ENCODE results near the gene PRKAG2.

Gene PRKAG2

DNA sequence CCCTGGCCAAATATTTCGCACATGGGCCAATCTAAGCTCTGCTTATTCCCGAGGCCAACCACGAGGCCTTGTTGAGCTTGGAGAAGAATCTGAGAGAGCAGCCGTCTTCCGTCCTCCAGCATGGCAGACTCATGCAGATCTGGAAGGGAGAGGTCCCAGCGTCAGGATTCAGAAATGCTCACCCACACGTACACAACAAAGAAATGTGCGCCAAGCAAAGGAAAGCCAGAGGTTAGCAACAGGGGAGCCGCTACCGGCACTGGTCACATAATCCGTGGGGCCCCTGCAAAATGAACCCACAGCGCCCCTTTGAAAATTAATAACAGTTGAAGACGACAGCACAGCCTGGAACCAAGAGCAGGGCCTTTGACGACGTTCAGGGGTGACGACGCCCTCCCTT is 25.4 kb upstream of the PRKAG2 start:
- H3K4me3 ChIP-seq, result no peak overlapping the region
- no peak overlapping the region for H3K27ac ChIP-seq

DNA sequence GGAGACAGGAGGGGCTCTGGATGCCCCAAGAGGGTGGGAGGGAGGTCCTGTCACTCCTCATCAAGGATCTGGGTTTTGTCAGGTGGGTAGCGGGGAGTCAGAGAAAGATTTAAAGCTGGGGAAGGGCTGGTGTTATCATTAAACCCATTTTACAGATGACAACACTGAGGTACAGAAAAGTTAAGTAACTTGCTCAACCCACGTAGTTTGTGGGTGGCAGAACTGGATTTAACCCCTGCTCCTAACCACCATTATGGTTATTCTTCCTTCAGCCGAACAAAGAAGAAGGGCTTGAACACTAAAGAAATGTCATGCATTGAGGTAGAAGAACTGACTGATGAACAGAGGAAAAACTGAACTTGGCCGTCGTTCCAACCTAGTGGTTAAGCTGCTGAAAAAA is 24.9 kb upstream of the PRKAG2 start:
- Histone ChIP-seq H3K4me3 (no peak overlapping the region), H3K27ac (peak overlapping the region in 1 of 21 experiments; percentile 4)

DNA sequence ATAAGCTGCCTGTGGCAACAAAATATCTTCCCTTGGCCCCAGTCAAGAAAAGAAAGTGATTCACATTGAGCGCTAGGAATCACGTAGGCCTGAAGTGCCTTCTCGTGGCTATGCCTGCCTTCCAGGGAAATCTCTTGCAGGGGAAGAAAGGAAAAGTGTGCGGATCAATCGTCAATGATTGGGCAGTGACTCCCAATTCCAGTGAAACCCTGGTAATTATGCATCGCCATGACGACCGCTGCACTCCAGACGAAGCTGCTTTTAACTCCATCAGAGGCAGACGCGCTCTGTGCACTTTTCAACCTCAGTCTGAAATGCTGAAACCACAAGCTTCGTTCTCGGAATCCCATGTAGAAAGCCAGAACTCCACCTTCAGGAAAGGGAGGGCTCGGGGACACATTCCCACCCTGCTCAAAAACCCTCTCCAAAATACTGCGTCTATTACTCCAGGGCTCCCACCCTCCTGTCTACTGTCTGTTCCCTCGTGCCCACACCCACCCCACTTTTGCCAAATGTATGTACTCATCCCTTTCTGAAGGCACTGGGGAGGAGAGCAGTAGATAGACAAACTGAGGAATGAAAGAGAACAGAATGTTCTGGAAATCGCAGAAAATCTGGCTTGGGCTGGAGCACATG is 24.2 kb upstream of the PRKAG2 start:
- H3K4me3 ChIP-seq, result no peak overlapping the region
- peak overlapping the region in 3 of 21 experiments; percentile 4 to 43 (median 26) for H3K27ac ChIP-seq

DNA sequence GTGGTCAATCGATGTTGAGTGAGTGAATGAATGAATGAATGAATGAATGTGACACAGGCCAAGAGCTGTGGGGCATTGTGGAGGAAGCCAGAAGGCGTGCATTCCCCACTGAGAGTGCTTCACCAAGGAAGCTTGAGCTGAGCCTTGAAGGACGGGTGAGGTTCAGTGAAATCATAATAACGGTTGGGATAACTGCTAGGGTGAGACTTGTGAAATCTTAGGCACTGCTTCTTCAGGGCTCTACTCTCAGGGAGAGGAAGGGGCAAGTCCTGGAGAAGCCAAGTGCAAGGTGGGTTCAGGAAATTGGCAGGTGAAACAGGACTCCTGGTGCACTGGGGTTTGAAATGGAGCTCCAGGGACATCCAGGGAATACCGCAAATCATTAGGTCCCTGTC is 23.7 kb upstream of the PRKAG2 start:
- peak overlapping the region in 3 of 21 experiments; percentile 4 to 43 (median 26) for H3K27ac ChIP-seq
- no peak overlapping the region for H3K4me3 ChIP-seq

DNA sequence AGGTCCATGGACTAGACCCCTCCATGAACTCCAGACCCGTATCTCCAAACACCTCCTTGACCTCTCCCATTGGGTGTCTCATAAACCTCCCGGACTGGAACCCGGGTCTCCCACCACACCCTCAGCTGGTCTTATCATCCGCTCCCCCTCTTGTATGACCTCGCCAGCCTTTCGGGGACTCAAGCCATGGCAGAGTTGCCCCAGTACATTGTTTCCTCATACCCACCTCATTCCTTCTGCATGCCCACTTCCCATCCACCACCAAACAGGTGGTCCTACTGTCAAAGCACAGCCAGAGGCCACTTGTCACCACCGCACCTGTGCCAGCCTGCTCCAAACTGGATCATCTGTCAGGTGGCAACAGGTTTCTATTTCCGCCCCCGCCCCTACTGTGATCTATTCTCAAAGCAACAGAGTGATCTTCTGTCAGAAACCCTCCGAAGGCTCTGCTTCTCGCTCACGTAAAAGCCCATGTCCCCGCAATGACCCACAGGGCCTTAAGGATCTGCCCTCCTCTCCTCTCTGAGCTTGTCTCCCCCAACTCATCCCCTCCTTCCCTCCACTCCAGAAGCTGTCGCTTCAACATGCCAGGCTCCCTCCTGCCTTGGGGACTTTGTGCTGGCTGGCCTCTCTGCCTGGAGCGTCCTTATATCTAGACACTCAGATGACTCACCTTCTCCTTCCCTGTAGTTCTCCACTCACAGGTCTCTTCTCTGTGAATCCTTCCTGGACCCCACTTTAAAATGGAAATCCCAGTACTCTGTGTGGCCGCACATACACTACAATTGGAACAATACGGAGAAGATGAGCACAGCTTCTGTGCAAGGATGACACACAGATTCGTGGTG is 22.8 kb upstream of the PRKAG2 start:
- H3K27ac ChIP-seq, result no peak overlapping the region
- no peak overlapping the region for H3K4me3 ChIP-seq

DNA sequence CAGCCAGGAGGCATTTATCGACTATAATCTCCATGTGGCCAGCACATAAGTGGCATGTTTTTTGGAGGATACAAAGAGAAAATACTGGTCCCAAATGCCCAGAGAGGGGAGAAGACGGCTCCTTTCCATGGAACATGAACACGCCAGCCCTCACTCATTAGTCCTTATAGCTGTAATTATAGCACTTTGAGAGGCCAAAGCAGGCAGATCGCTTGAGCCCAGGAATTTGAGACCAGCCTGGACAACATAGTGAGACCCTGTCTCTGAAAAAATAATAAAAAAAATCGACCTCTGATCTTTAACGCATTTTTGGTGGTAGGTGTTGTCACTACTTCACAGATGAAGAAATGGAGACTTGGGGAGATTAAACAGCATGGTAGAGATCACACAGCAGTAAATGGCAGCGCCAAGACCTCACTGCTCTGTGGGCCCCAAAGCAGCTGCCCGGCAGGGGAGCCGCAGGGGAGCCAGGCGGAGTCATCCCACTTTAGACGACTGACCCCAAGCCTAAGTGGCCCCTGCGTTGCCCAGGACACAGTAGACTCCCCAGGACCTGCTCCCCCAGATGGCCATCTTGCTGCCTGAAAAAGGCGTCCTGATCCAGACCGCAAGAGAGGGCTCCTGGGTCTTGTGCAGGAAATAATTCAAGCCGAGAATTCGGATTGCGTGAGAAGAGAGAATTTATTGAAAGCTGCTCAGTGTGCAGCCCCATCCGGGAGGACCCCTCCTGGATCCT is 21.2 kb upstream of the PRKAG2 start:
- Histone ChIP-seq H3K27ac (no peak overlapping the region), H3K4me3 (no peak overlapping the region)

DNA sequence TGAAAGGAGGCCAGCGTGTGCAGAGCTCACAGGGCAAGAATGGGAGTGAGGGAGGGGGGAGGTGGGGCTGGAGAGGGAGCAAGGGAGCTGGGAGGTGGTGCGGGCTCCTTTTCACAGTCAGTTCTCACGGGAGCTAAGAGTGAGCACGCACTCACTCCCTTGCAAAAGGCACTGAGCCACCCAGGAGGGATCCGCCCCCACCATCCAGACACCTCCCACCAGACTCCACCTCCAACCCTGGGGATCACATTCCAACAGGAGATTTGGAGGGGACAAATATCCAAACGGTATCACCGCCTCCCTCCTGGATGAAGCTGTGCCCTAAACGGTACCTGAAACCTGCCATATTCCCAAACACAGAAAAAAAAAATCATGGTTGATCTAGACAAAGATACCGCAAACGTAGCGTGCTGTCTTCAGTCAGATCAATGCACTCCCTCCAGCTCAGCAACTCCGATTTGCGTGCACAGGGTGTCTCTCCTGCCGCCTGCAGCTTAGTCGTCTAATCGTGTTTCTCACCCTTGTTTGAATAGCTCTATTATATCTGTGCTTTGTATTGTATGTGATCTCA is 20.3 kb upstream of the PRKAG2 start:
- Histone ChIP-seq H3K27ac (no peak overlapping the region), H3K4me3 (no peak overlapping the region)

GRCh38 chr7:151896486-151896885 is 19.6 kb upstream of the PRKAG2 start:
- H3K4me3 ChIP-seq, result no peak overlapping the region
- peak overlapping the region in 4 of 21 experiments; percentile 7 to 50 (median 18) for H3K27ac ChIP-seq

DNA sequence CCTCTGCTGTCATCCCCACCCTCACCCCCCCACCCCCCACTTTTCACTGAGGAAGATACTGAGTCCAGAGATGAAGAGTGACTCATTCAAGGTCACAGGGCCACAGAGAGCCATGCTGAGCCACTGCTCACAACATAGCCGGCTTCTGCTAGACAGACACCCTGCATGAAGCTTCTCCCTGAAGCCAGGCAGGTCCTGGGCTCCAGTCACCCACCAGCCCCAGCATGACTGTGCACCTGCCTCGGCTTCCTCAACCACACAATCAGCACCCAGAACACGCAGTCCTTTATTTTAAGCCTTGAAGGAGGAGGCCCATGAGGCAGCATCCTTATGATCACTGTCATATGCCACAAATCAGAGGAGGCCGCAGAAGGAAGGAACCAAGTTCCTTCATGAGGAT is 19.2 kb upstream of the PRKAG2 start:
- Histone ChIP-seq H3K4me3 (no peak overlapping the region), H3K27ac (peak overlapping the region in 6 of 21 experiments; percentile 5 to 50 (median 18))

DNA sequence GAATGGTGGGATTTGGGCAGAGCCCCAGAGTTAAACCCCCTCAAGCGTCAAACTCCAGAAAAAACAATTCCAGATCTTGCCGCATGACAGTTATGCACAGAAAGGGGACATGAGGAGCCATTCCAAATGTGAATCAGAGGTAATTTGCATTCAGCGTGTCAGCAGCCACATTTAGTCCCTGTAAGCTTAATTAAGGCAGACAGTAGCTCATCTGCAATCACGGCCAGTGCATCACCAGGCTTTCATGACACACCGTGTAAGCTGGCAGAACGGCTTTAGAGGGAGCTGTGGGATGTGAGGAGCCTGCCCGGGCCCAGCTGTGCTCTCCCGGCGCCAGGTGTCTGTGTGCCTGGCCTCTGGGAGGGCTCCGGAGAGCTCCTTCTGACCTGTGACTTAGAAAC is 18.7 kb upstream of the PRKAG2 start:
- Histone ChIP-seq H3K4me3 (no peak overlapping the region), H3K27ac (peak overlapping the region in 7 of 21 experiments; percentile 5 to 77 (median 33))

DNA sequence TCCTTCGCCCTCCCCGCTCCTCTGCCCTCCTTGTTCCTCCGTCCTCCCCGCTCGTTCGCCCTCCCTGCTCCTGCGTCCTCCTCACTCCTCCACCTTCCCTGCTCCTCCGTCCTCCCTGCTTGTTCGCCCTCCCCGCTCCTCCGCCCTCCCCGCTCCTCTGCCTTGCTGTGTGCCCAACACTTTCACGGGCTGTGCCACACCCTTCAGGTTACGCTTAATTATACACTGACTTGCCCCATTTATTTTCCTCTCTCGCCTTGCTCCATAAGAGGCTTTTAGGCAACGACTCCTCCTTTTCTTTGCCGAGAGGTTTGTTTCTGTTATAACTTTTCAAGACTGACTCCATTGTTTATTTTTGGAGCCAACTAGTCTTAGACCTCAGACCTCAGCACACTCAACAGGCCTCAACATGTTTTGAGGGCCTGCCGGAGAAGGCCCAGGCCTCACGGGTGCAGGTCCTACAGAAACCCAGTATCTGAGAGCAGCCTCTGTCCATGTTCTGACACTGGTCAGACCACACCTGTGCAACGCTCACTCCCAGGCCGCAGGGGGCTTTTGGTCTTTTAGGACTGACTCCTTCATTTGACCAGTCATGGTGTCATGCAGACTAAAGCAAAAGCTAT is 18.2 kb upstream of the PRKAG2 start:
- H3K4me3 ChIP-seq, result no peak overlapping the region
- peak overlapping the region in 5 of 21 experiments; percentile 30 to 77 (median 36) for H3K27ac ChIP-seq

GRCh38 chr7:151894111-151895007 is 17.4 kb upstream of the PRKAG2 start:
- Histone ChIP-seq H3K27ac (peak overlapping the region in 4 of 21 experiments; percentile 20 to 77 (median 42)), H3K4me3 (no peak overlapping the region)

DNA sequence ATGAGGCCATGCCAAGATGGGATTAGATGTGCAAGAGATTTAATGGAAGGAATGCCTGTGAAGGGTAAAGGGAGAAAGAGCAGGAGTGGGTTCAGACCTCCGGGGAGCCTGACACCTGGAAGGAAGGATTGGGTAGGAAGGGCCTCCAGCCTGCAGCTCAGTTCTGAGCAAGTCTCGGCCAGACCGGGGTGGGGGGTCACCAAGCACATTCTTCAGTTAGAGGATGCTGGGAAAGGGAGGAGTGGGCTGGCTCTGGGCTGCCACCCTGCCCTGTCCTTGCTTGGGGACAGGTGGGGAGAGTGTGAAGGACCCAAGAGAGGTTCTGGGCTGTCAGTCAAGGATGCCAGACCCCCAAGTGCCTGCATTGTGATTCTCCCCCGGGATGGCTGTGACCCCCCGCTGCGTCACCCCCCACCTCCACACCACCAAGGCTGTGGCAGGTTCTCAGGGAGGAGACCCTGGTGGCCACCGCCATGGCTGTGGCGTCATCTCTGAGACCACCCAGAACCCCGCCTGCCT is 16.5 kb upstream of the PRKAG2 start:
- H3K27ac ChIP-seq, result no peak overlapping the region
- no peak overlapping the region for H3K4me3 ChIP-seq

DNA sequence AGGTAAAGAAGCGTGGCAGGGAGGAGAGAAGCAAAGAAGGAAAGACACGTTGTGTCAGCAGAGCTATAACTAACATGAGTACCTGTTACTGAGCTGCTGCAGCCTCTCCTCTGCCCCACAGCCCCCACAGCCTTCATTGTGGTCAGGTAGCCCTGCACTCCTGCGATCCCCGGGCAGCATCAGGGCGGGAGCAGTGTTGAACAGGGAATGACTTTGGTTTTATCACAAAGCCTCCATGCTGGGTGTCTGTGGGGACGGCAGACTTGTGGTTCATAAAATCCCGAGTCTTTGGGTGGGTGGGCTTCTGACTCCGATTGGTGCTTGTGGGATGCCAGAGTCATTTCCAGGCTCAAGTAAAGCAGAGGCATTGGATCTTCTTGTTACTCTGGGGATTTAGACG is 14.8 kb upstream of the PRKAG2 start:
- no peak overlapping the region for H3K27ac ChIP-seq
- H3K4me3 ChIP-seq, result no peak overlapping the region

- Histone ChIP-seq H3K4me3 (no peak overlapping the region), H3K27ac (no peak overlapping the region)
These were observed 14.3 kb upstream of the PRKAG2 start for GRCh38 chr7:151891182-151891581.

- H3K27ac ChIP-seq, result no peak overlapping the region
- H3K4me3 ChIP-seq, result no peak overlapping the region
These were observed 13.6 kb upstream of the PRKAG2 start for GRCh38 chr7:151890355-151891004.

DNA sequence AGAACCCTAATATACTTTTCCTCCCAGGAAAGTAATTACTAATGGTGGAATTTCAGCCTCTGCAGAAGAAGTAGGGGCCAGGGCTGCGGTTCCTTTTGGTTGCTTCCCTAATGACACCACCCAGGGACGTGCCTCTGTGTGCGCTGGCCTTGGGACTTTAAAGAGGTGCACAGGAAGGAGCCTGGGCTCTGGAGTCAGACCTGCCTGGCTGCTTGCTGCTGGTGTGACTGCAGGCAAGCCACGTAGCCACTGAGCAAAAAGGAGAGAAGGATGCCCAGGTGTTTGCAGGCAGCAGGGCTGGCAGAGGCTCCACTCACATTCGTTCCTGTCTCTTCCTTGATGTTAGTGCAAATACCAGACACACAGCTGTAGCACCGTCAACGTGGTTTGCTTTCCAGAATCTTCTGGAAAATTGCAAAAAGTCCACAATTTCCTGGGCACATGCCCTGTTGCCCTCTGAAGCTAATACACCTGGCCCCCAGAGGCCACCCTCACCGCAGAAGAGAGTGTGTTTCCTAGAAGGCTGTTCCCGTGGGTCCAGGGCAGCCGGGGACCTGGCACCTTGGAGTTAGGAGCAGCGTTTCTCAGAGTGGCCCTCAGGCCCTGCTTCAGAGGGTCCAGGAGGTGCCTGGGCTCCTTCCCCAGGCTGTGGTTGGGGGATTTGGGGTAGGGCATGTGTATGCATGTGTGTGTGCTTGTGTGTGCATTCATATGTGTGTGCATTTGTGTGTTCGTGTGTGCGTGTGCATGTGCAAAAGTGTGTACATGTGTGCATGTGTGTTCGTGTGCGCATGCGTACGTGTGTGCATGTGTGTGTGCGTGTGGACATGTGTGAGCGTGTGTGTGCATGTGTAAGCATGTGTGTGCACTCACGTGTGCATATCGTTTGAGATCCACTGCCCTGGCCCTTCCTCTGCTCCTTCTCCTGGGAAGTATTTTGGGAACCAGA is 12.8 kb upstream of the PRKAG2 start:
- H3K27ac ChIP-seq, result no peak overlapping the region

More for the DNA sequence above, 12.8 kb upstream of the PRKAG2 start:
- no peak overlapping the region for H3K4me3 ChIP-seq

Measured in skin epidermis (tissue), 12 donors.